ENCODE measurements around the gene ZCCHC9.

ZCCHC9 gene

GRCh38 chr5:81359881-81360280 lies 58.5 kb downstream of the ZCCHC9 start:
- no peak for DNase-seq

GRCh38 chr5:81360640-81361039 lies 59.3 kb downstream of the ZCCHC9 start:
- DNase-seq = no peak

- no peak for DNase-seq
Observed at GRCh38 chr5:81361600-81361999, 60.2 kb downstream of the ZCCHC9 start.
